HL-60/S4 treated with retinoic acid at 250 ng/mL for 4 days and 3 days (cell line): ENCODE data around the gene CPED1.

Experiments used
- in situ Hi-C: fragments of 300-500 bp; cut with MboI; formaldehyde crosslinking; loops from 2 replicates; pipeline ENCODE4 v1.7.0; 2022; ENCODE audit warnings: low sequenced_read_pairs

Gene CPED1

GRCh38 chr7:121329191-121330052 lies 340.9 kb downstream of the CPED1 start:
- in situ Hi-C loops = no loop called here

GRCh38 chr7:121330053-121330833 lies 341.7 kb downstream of the CPED1 start:
- in situ Hi-C loops = no loop called here

GRCh38 chr7:121331048-121331447 lies 342.5 kb downstream of the CPED1 start:
- in situ Hi-C loops = no loop called here

GRCh38 chr7:121331574-121331973 lies 343.1 kb downstream of the CPED1 start:
- in situ Hi-C loops = no loop called here

GRCh38 chr7:121334376-121334775 lies 345.9 kb downstream of the CPED1 start:
- in situ Hi-C loops = no loop called here

- in situ Hi-C loops = no loop called here
These were observed 346.6 kb downstream of the CPED1 start for GRCh38 chr7:121334875-121335648.

- in situ Hi-C loops = no loop called here
These were observed 348.1 kb downstream of the CPED1 start for GRCh38 chr7:121336579-121336978.

GRCh38 chr7:121337398-121337797 lies 348.9 kb downstream of the CPED1 start:
- in situ Hi-C loops = no loop called here

- in situ Hi-C loops = no loop called here
These were observed 350.6 kb downstream of the CPED1 start for GRCh38 chr7:121339082-121339481.

- in situ Hi-C loops = no loop called here
These were observed 353.4 kb downstream of the CPED1 start for GRCh38 chr7:121341933-121342332.

GRCh38 chr7:121342631-121343030 lies 354.1 kb downstream of the CPED1 start:
- in situ Hi-C loops = no loop called here

- in situ Hi-C loops = no loop called here
These were observed 354.8 kb downstream of the CPED1 start for GRCh38 chr7:121343302-121343701.

GRCh38 chr7:121344093-121344492 lies 355.6 kb downstream of the CPED1 start:
- in situ Hi-C loops = no loop called here

GRCh38 chr7:121344497-121344896 lies 356.0 kb downstream of the CPED1 start:
- in situ Hi-C loops = no loop called here
